Effector CD8-positive, alpha-beta T cell (primary cell): ENCODE results near the gene PDX1.

Experiments used
- DNase-seq: peaks from one replicate; lab custom pipeline; 2025; lab: John Stamatoyannopoulos, UW
- total RNA-seq, 4 experiments: gene quantifications; one replicate each; lab custom pipeline; 2026; lab: John Stamatoyannopoulos, UW

PDX1 gene
- total RNA-seq = 0 to 0.18 (median 0.09) reads per million in 4 experiments

- no peak for DNase-seq
Measured at GRCh38 chr13:27919934-27920676, at the start of gene PDX1. TSS of gene PDX1 (plus strand) at chr13:27920000. CDS start at chr13:27920139, 139 bp downstream.

GRCh38 chr13:27878274-27878673 is 41.5 kb upstream of the PDX1 start:
- no peak for DNase-seq

GRCh38 chr13:27889471-27889870 is 30.3 kb upstream of the PDX1 start:
- DNase-seq = no peak

DNA sequence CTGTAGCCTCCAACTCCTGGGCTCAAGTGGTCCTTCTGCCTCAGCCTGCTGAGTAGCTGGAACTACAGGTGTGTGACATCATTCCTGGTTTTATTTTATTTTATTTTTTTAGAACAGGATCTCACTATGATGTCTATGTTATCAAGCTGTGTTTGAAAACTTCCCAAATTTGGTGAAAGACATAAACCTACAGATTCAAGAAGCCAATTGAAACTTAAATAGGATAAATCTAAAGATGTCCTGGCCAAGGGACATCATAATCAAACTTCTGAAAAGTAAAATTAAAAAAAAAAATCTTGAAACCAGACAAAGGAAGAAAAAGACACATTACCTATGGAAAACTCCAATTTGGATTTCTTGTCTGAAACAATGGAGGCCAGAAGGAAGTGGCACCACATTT is 23.1 kb upstream of the PDX1 start:
- DNase-seq = no peak

GRCh38 chr13:27904719-27905118 is 15.1 kb upstream of the PDX1 start:
- no peak for DNase-seq

DNA sequence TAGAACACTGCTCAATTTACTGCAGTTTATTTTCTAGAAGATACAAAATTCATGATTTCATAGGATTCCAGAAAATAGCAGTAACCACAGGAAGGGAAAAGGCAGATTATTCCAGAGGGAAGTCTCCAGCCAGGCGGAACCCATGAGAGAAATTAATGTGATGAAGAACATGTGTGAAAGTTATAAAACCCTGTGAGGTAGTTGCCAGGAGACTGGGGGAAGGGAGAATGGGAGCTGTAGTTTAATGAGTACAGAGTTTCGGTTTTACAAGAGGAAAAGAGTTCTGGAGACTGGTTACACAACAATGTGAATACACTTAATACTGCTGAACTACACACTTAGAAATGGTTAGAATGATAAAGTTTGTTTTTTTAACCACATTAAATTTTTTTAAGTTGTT is 14.2 kb upstream of the PDX1 start:
- DNase-seq = no peak

DNA sequence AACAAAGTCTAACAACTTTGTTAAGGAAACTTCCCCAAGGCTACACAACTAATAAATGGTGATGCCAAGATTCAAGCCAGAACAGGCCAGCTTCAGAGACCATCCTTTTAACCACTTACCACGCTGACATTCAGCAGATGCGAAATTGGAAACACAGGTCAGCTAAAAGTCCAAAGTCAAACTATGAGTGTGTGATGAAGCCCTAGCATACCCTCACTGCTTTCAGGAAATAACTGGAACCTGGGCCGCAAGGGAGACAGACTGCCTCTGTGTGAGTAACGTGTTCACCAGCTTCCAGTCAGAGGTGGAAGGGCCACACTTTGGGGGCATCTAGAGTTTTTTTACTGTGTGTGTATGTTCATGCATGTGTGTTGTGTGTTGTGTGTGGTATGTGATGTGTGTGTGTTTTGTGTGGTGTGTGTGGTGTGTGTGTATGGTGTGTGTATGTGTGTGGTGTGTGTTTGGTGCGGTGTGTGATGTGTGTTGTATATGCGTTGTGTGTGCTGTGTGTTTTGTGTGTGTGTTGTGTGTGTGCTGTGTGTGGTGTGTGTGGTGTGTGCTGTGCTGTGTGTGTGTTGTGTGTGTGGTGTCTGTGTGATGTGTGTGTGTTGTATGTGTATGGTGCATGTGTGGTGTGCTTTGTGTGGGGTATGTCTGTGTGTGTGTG is 12.5 kb upstream of the PDX1 start:
- DNase-seq = no peak

GRCh38 chr13:27909378-27909777 is 10.4 kb upstream of the PDX1 start:
- DNase-seq = no peak

DNA sequence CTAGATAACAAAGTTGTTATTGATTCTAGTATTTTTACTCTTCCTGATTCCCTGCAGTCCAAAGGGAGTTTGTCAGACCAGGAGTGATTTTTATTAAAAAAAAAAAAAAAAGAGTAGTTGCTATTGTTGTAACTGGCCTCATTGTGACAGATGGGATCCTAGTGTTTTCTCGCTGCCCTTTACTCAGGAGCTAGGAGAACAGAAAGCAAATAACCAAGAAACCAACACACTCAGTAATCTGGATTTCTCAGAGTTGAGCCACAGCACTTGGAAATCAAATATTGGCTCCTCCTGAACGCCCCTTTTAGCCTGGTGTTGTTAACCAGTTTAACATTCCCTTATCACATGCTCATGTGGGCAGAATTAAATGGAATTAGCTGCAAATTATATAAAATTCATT is 8.3 kb upstream of the PDX1 start:
- no peak for DNase-seq

GRCh38 chr13:27913160-27913559 is 6.6 kb upstream of the PDX1 start:
- no peak for DNase-seq

DNA sequence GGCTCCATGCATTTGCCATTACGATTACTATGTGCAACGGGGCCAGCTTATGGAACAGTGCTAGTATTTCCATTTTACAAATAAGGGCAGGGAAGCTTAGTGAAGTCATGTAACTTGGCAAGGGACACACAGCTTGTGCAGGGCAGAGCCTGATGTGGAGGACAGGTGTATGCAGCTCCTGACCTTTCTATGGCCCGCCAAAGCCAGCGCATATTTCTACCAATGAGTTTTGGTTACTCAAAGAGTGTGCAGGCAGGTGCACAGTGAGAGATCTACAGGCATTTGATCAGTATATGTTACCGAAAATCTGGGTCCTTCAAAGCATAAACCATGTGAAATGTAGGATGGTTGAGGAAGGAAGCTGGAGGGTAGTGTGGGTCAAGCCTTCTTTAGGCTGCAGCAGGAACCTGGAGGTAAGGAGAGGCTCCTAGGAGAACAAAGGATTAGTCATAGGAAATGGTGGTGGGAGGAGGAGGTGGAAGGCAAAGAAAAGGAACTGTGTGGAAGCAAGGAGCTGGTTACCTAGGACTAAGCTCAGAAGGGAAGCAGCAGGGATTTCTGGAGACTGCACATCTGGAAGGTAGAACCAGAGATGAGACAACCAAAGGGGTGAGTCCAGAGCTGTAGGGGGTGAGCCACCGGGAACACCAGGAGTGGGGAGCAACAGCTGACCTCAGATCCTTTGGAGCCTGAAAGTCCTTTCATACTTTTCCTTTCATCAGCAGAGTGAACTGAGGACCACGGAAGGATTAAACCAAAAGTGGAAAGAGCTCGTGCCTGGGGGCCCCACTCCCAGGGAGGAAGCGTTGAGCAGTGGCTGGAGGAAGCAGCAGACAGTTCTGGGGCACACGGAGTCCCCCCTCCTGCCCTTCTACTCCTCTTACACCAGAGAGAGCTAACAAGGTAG is 4.2 kb upstream of the PDX1 start:
- no peak for DNase-seq

DNA sequence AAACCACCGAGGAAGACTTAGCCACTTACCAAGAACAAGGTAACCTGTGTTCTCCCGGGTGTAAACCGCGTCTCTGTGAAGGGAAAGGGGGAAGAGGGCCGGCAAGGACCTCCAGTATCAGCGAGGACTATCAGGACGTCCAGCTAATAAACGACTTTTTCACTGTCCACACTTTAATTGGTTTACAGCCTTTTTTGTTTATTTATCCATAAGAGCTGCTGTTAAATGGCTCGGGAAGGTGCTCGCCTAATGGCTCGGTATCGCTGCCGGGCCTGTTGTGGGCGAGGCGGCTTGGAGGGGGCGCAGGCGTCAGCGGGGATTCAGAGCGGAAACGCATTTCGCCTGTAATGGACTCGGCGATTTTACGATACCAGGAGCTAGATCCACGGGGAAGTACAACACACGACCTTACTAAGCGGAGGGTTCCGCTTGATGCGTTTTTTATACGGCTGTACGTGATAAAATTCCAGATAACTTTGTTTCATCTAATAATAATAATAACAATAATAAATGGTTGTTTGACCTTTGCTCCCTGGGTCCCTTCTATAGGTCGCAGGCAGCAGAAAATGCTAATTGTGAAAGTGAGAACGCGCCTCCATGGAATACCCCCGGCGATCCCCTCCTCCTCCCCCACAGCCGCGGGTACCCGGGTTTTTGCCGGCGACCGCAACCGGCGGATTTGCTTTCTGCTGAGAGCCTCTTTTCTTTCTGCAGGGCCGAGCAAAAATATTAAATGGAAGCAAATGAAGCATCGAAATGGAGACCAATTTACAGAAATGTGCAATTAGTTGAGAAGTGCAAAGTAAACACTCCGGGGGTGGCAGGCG is 2.5 kb upstream of the PDX1 start:
- no peak for DNase-seq

DNA sequence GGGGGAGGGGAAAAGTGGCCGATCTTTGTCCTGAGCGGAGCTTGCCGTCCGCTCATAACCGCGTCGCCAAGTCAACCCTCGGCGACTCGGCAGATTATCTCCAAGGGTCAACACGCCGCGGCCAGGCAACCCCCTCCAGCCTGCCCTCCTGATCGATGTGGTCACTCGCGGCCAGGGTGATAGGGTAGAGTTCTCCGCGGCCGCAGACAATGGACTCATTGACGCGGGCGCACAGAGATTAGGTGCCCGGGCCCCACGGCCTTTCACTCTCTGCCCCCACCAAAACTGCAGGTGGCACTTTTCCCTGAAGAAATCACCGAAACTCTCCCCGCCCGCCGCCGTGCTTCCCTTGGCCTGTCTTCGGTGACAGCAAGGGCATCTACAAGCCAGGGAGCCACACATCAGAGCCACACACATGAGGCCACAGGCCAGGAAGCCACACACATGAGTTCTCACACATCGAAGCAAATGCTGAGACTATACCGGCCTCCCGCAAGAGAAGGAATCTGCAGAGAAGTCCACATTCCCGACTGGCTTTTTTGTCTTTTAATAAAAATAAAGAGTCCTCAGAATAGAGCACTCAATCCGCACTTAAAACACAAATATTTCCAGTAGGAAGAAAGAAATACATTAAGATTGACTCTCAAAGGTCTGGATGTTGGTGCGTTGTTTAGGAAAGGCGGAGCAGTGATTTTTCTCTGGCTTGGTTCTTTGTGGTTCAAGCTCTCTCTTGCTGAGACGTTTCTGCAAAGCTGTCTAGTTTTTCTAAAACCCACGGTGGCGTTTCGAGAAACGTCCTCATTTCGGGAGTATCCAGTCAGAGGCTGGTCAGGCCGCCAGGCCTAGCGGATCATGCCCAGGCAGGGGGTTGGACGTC is 1.5 kb upstream of the PDX1 start:
- DNase-seq = no peak

GRCh38 chr13:27918918-27919658 is 712 bp upstream of the PDX1 start:
- DNase-seq = no peak

GRCh38 chr13:27919659-27919933 is 204 bp upstream of the PDX1 start:
- no peak for DNase-seq

GRCh38 chr13:27920677-27921420 is 1.0 kb downstream of the PDX1 start:
- no peak for DNase-seq

DNA sequence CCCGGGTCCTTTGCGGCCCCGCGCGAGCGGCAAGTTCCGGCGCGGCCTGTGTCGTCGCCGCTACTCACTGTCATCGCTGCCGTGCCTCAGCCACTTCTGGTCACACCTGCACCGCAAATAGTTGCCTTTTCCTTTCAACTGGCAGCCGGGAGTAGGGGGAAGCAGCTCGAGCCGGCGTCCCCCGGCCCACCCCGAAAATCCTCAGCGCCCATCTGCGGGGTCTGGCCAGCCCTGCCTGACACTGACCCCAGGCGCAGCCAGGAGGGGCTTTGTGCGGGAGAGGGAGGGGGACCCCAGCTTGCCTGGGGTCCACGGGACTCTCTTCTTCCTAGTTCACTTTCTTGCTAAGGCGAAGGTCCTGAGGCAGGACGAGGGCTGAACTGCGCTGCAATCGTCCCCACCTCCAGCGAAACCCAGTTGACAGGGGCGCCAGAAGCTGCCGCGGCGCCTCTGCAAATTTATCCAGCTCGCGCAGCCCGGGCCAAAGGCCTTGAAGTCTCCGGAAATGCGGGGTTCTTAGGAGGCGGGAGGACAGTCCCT is 1.7 kb downstream of the PDX1 start:
- DNase-seq = no peak

- no peak for DNase-seq
Measured at GRCh38 chr13:27921961-27922882, 2.4 kb downstream of the PDX1 start.
